Osteocyte (in vitro differentiated cells): ENCODE data around the gene ZNF274. TPM values are rescaled to one million over a fixed set of nuclear protein-coding genes. Genes with fewer than 3 reads are reported as not detected.
A peak's percentile ranks its signal among the peaks of the same experiment; 100 is the strongest.

Experiments
- DNase-seq: peaks from one replicate; pipeline ENCODE4 v3.0.0; 2021; ENCODE audit warnings: mixed read lengths; ENCODE audit not compliant: unreplicated experiment; ENCODE audit errors: extremely low spot score
- H3K27ac Mint-ChIP-seq: one replicate; pipeline ENCODE4 v1.8.0; 2021; ENCODE audit warnings: mild to moderate bottlenecking, mixed read lengths; ENCODE audit not compliant: unreplicated experiment
- H3K27me3 Mint-ChIP-seq: one replicate; pipeline ENCODE4 v1.8.0; 2021; ENCODE audit warnings: mixed read lengths; ENCODE audit not compliant: unreplicated experiment
- H3K36me3 Mint-ChIP-seq: one replicate; pipeline ENCODE4 v1.8.0; 2021; ENCODE audit warnings: mixed read lengths; ENCODE audit not compliant: unreplicated experiment
- H3K4me1 Mint-ChIP-seq: one replicate; pipeline ENCODE4 v1.8.0; 2021; ENCODE audit warnings: mixed read lengths; ENCODE audit not compliant: unreplicated experiment
- H3K4me3 Mint-ChIP-seq: one replicate; pipeline ENCODE4 v1.8.0; 2021; ENCODE audit warnings: mild to moderate bottlenecking, moderate library complexity, mixed read lengths; ENCODE audit not compliant: unreplicated experiment
- H3K9me3 Mint-ChIP-seq: one replicate; pipeline ENCODE4 v1.8.0; 2021; ENCODE audit warnings: mixed read lengths; ENCODE audit not compliant: unreplicated experiment
- CTCF ChIP-seq: fragments of 200-600 bp; sonication (generic); IDR thresholded peaks from 2 replicates; pipeline ENCODE4 v1.5.0; 2021; ENCODE audit warnings: antibody characterized with exemption, mild to moderate bottlenecking, moderate library complexity
- total RNA-seq: library from RNA; stranded (reverse); gene quantifications from 2 replicates; pipeline ENCODE4 v1.2.1, GENCODE V29; 2021

The ZNF274 gene
- total RNA-seq, 1 donor from 2014 or later, result 14.6 TPM

GRCh38 chr19:58228585-58229254 is 45.9 kb downstream of the ZNF274 start, which contains the start of gene ZNF544:
ZNF544 (plus strand) TSS chr19:58228914; CDS start chr19:58244024, 15,110 bp downstream.
- peaks cover 56% of the 10 kb centered on the region for H3K36me3 Mint-ChIP-seq
- H3K9me3 Mint-ChIP-seq, result peaks cover 27% of the 10 kb centered on the region
- TF ChIP-seq CTCF, result peak; percentile 35
- H3K27me3 Mint-ChIP-seq, result no peaks in the 10 kb centered on the region
- H3K4me3 Mint-ChIP-seq, result peak within 1 kb of the TSS; percentile 92
- peak; percentile 89 for DNase-seq
- H3K4me1 Mint-ChIP-seq, result peaks cover 19% of the 10 kb centered on the region
- H3K27ac Mint-ChIP-seq, result peak within 1 kb of the TSS; percentile 94

- H3K9me3 Mint-ChIP-seq, result peaks cover 32% of the 10 kb centered on the region
- H3K27ac Mint-ChIP-seq, result peak overlapping the region; percentile 94
- peak; percentile 38 for TF ChIP-seq CTCF
- no peaks in the 10 kb centered on the region for H3K27me3 Mint-ChIP-seq
- H3K36me3 Mint-ChIP-seq, result peaks cover 61% of the 10 kb centered on the region
- peaks cover 19% of the 10 kb centered on the region for H3K4me1 Mint-ChIP-seq
- DNase-seq, result no peak
- H3K4me3 Mint-ChIP-seq, result peak overlapping the region; percentile 92
These were observed 46.4 kb downstream of the ZNF274 start for GRCh38 chr19:58229255-58229639.

- no peak for TF ChIP-seq CTCF
- Mint-ChIP-seq H3K4me3 (no peak overlapping the region), H3K36me3 (peaks cover 80% of the 10 kb centered on the region), H3K4me1 (no peaks in the 10 kb centered on the region), H3K9me3 (peaks cover 26% of the 10 kb centered on the region), H3K27me3 (no peaks in the 10 kb centered on the region), H3K27ac (no peak overlapping the region)
- DNase-seq, result no peak
These were observed 54.5 kb downstream of the ZNF274 start for GRCh38 chr19:58237324-58237723.

GRCh38 chr19:58243351-58243750 is 60.5 kb downstream of the ZNF274 start:
- Mint-ChIP-seq H3K36me3 (peaks cover 87% of the 10 kb centered on the region), H3K9me3 (peaks cover 15% of the 10 kb centered on the region), H3K27ac (no peak overlapping the region), H3K4me1 (no peaks in the 10 kb centered on the region), H3K4me3 (no peak overlapping the region), H3K27me3 (no peaks in the 10 kb centered on the region)
- DNase-seq, result no peak
- TF ChIP-seq CTCF, result no peak

GRCh38 chr19:58248886-58249285 is 66.0 kb downstream of the ZNF274 start:
- DNase-seq, result no peak
- Mint-ChIP-seq H3K4me1 (no peaks in the 10 kb centered on the region), H3K4me3 (no peak overlapping the region), H3K27ac (no peak overlapping the region), H3K27me3 (no peaks in the 10 kb centered on the region), H3K9me3 (peaks cover 18% of the 10 kb centered on the region), H3K36me3 (peaks cover 91% of the 10 kb centered on the region)
- TF ChIP-seq CTCF, result no peak
